GM12865 (cell line): ENCODE results near the gene ZNF487.

ENCODE experiments used
- DNase-seq: peaks from one replicate; pipeline ENCODE4 v3.0.0; 2010; ENCODE audit warnings: low read depth
- H3K4me3 ChIP-seq: 2 replicates; pipeline ENCODE4 v1.5.1; 2011; ENCODE audit warnings: mild to moderate bottlenecking, low read depth, low read length, control low read depth
- TF ChIP-seq, protein P1 (sequence below): IDR thresholded peaks from 2 replicates; pipeline ENCODE4 v1.5.1; 2011; ENCODE audit warnings: low read length, control low read depth, low read depth, inconsistent platforms; ENCODE audit not compliant: insufficient read depth; ENCODE audit errors: missing control alignments

The ZNF487 gene

DNA sequence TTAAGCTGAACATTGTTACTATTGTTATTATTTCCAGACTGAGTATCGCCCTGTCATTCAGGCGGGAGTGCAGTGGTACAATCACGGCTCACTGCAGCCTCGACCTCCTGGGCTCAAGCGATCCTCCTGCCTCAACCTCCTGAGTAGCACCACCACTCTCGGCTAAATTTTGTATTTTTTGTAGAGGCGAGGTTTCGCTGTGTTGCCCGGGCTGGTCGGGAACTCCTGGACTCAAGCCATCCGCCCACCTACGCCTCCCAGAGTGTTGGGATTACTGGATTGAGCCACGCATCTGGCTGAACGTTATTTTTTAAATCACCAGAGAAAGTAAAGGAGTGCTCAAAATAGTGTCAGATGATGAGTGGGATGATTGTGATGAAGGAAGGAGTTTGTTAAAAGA is 26.6 kb upstream of the ZNF487 start:
- DNase-seq, result no peak
- peak overlapping the region; percentile 14; the same call in 1 of the 2 replicates for H3K4me3 ChIP-seq
- TF ChIP-seq, protein P1, sequence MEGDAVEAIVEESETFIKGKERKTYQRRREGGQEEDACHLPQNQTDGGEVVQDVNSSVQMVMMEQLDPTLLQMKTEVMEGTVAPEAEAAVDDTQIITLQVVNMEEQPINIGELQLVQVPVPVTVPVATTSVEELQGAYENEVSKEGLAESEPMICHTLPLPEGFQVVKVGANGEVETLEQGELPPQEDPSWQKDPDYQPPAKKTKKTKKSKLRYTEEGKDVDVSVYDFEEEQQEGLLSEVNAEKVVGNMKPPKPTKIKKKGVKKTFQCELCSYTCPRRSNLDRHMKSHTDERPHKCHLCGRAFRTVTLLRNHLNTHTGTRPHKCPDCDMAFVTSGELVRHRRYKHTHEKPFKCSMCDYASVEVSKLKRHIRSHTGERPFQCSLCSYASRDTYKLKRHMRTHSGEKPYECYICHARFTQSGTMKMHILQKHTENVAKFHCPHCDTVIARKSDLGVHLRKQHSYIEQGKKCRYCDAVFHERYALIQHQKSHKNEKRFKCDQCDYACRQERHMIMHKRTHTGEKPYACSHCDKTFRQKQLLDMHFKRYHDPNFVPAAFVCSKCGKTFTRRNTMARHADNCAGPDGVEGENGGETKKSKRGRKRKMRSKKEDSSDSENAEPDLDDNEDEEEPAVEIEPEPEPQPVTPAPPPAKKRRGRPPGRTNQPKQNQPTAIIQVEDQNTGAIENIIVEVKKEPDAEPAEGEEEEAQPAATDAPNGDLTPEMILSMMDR, result no peak

DNA sequence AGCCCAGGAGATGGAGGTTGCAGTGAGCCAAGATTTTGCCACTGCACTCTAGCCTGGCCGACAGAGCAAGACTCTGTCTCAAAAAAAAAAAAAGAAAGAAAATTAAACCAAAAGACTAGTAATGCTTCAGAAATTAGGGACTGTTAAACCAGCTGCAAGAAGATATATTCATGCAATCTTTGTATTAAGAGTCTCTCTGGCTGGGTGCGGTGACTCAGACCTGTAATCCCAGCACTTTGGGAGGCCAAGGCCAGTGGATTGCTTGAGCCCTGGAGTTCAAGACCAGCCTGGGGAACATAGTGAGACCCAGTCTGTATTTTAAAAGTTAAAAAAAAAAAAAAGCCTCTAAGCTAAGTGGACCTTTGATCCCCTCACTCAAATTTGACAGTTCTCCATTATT is 25.4 kb upstream of the ZNF487 start:
- TF ChIP-seq, protein P1, result no peak
- H3K4me3 ChIP-seq, result no peak overlapping the region
- DNase-seq, result no peak

DNA sequence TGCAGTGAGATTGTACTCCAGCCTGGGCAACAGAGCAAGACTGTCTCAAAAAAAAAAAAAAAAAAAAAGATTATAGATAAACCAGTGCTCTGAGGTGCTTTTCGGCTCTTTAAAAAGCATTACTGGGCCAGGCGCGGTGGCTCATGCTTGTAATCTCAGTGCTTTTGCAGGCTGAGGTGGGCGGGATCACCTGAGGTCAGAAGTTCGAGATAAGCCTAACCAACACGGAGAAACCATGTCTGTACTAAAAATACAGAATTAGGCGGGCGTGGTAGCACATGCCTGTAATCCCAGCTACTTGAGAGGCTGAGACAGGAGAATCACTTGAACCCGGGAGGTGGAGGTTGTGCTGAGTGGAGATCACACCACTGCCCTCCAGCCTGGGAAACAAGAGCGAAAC is 21.4 kb upstream of the ZNF487 start:
- TF ChIP-seq, protein P1, result no peak
- H3K4me3 ChIP-seq, result no peak overlapping the region
- DNase-seq, result no peak

DNA sequence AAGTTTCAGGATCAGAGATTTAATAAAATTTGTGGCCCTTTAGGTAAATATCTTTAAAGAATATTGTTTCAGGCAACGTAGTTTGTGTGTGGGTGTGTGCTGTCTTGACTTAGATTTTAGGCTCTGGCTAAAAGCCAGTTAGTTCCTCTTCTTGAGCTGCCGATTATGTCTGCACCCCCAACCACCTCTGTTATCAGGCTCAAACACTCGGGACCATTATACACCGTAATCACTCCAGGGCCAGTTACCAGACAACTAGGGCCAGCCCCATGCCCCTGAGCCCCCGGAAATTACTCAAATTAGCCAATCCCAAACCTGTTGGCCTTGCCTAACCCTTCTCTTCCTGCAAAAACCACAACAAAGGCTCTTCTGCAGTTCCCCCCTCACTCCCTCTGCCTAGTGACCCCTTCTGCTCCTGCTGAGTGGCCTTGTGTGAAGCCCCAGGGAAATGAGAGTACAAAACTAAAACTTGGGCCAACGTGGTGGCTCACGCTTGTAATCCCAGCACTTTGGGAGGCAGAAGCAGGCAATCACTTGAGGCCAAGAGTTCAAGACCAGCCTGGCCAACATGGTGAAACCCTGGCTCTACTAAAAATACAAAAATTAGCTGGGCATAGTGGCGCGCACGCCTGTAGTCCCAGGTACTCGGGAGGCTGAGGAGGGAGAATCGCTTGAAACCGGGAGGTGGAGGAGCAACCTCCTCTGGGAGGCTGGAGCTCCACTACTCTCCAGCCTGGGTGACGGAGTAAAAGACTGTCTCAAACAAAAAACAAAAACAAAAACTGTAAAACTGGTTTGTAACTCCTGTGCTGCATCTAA is 18.8 kb upstream of the ZNF487 start:
- DNase-seq, result peak; percentile 81
- TF ChIP-seq, protein P1, result no peak
- no peak overlapping the region for H3K4me3 ChIP-seq

DNA sequence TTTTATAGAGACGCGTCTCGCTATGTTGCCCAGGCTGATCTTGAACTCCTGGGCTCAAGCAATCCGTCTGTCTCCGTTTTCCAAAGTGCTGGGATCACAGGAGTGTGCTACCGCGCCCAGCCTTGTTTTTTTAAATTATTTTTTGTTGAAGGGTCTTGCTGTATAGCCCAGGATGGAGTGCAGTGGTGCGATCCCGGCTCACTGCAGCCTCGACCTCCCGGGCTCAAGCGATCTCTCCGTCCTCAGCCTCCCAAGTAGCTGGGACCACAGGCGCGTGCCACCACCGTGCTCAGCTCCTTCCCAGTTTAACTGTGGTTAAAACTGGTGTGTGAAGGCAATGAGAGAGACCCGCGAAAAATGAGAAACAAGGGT is 16.9 kb upstream of the ZNF487 start:
- H3K4me3 ChIP-seq, result peak overlapping the region; percentile 76
- no peak for DNase-seq
- TF ChIP-seq, protein P1, result no peak

DNA sequence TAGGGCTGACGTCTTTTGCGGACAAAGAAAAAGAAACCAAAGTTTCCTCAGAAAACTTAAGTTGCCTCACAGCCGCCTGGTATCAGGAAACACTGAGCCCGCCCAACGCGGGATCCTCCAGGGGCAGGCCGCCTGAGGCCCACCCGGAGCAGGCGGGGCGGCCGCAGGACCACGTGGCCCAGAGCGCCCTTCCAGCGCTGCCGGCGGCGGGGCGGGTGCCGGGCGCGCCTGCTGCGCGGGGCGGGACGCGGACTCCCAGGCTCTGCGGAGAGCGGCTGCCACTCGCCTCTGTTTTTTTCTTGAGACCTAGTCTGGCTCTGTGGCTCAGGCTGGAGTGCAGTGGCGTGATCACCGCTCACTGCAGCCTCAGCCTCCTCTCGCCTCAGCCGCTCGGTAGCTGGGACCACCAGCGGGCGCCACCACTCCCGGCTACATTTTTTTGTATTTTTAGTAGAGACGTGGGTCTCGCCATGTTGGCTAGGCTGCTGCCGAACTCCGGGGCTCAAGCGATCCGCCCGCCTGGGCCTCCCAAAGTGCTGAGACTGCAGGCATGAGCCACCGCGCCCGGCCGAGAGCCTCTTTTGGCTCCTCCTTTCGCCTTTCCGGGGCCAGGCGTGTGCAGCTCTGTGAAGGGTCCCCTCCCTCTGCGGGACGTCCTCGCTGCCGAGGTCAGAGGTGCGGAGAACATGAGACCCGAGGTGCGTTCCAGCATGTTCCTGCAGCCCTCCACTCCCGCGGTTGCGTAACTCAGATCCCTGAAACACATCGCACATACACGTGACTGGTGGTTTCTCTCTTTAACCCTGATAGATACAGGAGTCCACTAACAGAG is 16.3 kb upstream of the ZNF487 start:
- TF ChIP-seq, protein P1, result no peak
- peak overlapping the region; percentile 76 for H3K4me3 ChIP-seq
- DNase-seq, result peak; percentile 93
